ENCODE measurements around the gene KRT35. TPM values are rescaled to one million over a fixed set of nuclear protein-coding genes. Genes with fewer than 3 reads are reported as not detected.

Gene KRT35
- total and polyA plus RNA-seq, 2 of the 13 experiments (the other 11 are each of a cell fraction or from before 2014, with no cell fraction given), result not detected

GRCh38 chr17:41521574-41522261 lies 40.8 kb upstream of the KRT35 start (continued):
- TF ChIP-seq HOXA3 (CRISPR knock-in tag; IDR thresholded peaks at IDR 0.05), result no peak
- TF ChIP-seq ZNF431 (CRISPR knock-in tag; IDR thresholded peaks at IDR 0.05; ENCODE audit: borderline replicate concordance, low read depth), result no peak
- TF ChIP-seq RCOR2 (CRISPR knock-in tag; IDR thresholded peaks at IDR 0.05), result peak; percentile 57; the same call in 1 of the 2 replicates
- TF ChIP-seq ETV6 (CRISPR knock-in tag; conservative IDR thresholded peaks at IDR 0.05), result no peak
- TF ChIP-seq HNRNPUL1 (IDR thresholded peaks at IDR 0.05; ENCODE audit: low read depth, low read length), result no peak
- no peak for TF ChIP-seq PLSCR1 (CRISPR knock-in tag; IDR thresholded peaks at IDR 0.05; ENCODE audit: borderline replicate concordance)
- TF ChIP-seq TIGD3 (CRISPR knock-in tag; IDR thresholded peaks at IDR 0.05; ENCODE audit: borderline replicate concordance), result no peak
- no peak for TF ChIP-seq ZFP36L2 (CRISPR knock-in tag; IDR thresholded peaks at IDR 0.05)
- TF ChIP-seq ZNF543 (CRISPR knock-in tag; IDR thresholded peaks at IDR 0.05), result no peak
- no peak; the same call in 1 of the 2 replicates for TF ChIP-seq ZNF768 (CRISPR knock-in tag; IDR thresholded peaks at IDR 0.05)
- TF ChIP-seq SOX6 (IDR thresholded peaks at IDR 0.05), result no peak
- TF ChIP-seq SOX6 (CRISPR knock-in tag; IDR thresholded peaks at IDR 0.05), result no peak
- TF ChIP-seq ZNF451 (CRISPR knock-in tag; IDR thresholded peaks at IDR 0.05), result no peak
- TF ChIP-seq MXI1 (IDR thresholded peaks at IDR 0.05; ENCODE audit: borderline replicate concordance, low read depth, low read length), result no peak
- no peak for TF ChIP-seq ZNF512B (CRISPR knock-in tag; IDR thresholded peaks at IDR 0.05; ENCODE audit: borderline replicate concordance)
- no peak for TF ChIP-seq ZSCAN21 (CRISPR knock-in tag; IDR thresholded peaks at IDR 0.05; ENCODE audit: borderline replicate concordance)
- no peak for TF ChIP-seq MLXIP (CRISPR knock-in tag; IDR thresholded peaks at IDR 0.05; ENCODE audit: borderline replicate concordance)
- no peak for TF ChIP-seq ZNF256 (CRISPR knock-in tag; conservative IDR thresholded peaks at IDR 0.05)
- TF ChIP-seq ZSCAN29 (CRISPR knock-in tag; conservative IDR thresholded peaks at IDR 0.05), result no peak
- no peak for TF ChIP-seq STAG1 (CRISPR knock-in tag; IDR thresholded peaks at IDR 0.05)
